ENCODE results near the gene C11orf21.

Gene C11orf21

GRCh38 chr11:2271077-2271326, 30.7 kb downstream of the C11orf21 start:
- DNase-seq (ENCODE audit: low spot score): no peak

- DNase-seq (ENCODE audit: low spot score): no peak
Measured at GRCh38 chr11:2270322-2271076, 31.2 kb downstream of the C11orf21 start, which contains the start of gene ASCL2. Gene ASCL2, minus strand, starts transcription at chr11:2270588. Its CDS starts 256 bp downstream, at chr11:2270332.

- no peak for DNase-seq (ENCODE audit: low spot score)
Measured at GRCh38 chr11:2269601-2270321, 32.0 kb downstream of the C11orf21 start.

GRCh38 chr11:2268729-2269600, 32.8 kb downstream of the C11orf21 start:
- no peak for DNase-seq (ENCODE audit: low spot score)

GRCh38 chr11:2267851-2268728, 33.6 kb downstream of the C11orf21 start:
- no peak for DNase-seq (ENCODE audit: low spot score)

- no peak for DNase-seq (ENCODE audit: low spot score)
Measured at GRCh38 chr11:2267306-2267850, 34.3 kb downstream of the C11orf21 start.

GRCh38 chr11:2266586-2267305, 35.0 kb downstream of the C11orf21 start:
- DNase-seq (ENCODE audit: low spot score): no peak

GRCh38 chr11:2265854-2266585, 35.7 kb downstream of the C11orf21 start:
- DNase-seq (ENCODE audit: low spot score): no peak

GRCh38 chr11:2265396-2265795, 36.3 kb downstream of the C11orf21 start:
- no peak for DNase-seq (ENCODE audit: low spot score)

- DNase-seq (ENCODE audit: low spot score): no peak
Measured at GRCh38 chr11:2264366-2265053, 37.2 kb downstream of the C11orf21 start.

GRCh38 chr11:2263724-2264360, 37.9 kb downstream of the C11orf21 start:
- DNase-seq (ENCODE audit: low spot score): no peak

GRCh38 chr11:2263071-2263565, 38.6 kb downstream of the C11orf21 start:
- DNase-seq (ENCODE audit: low spot score): no peak

- DNase-seq (ENCODE audit: low spot score): no peak
Measured at GRCh38 chr11:2262301-2263070, 39.2 kb downstream of the C11orf21 start.

- no peak for DNase-seq (ENCODE audit: low spot score)
Measured at GRCh38 chr11:2261436-2262230, 40.1 kb downstream of the C11orf21 start.

GRCh38 chr11:2260491-2261364, 41.0 kb downstream of the C11orf21 start:
- no peak for DNase-seq (ENCODE audit: low spot score)

GRCh38 chr11:2259897-2260451, 41.7 kb downstream of the C11orf21 start:
- no peak for DNase-seq (ENCODE audit: low spot score)

Measured in COLO829 (cell line).